PFSK-1 (cell line): ENCODE results near the gene THSD4.

ENCODE experiments used
- FOXP2 ChIP-seq: optimal IDR thresholded peaks from 2 replicates; pipeline ENCODE3; 2011; ENCODE audit warnings: borderline replicate concordance, control low read depth, inconsistent platforms; ENCODE audit not compliant: insufficient read depth; ENCODE audit errors: extremely low read length, extremely low read depth
- POLR2AphosphoS5 ChIP-seq: IDR thresholded peaks from 2 replicates; pipeline ENCODE4 v1.6.1; 2012; ENCODE audit warnings: low read depth, mild to moderate bottlenecking, control low read depth, low read length, moderate library complexity
- SIN3A ChIP-seq: IDR thresholded peaks from 2 replicates; pipeline ENCODE4 v1.6.1; 2012; ENCODE audit warnings: mild to moderate bottlenecking, low read length, moderate library complexity, borderline replicate concordance; ENCODE audit not compliant: insufficient read depth
- TAF1 ChIP-seq: IDR thresholded peaks from 2 replicates; pipeline ENCODE4 v1.6.1; 2012; ENCODE audit warnings: low read length, control low read depth, borderline replicate concordance; ENCODE audit not compliant: insufficient read depth
- TF ChIP-seq, protein P1 (sequence below), 2 experiments: IDR thresholded peaks; 2 replicates each; pipeline versions ENCODE4 v1.6.1 to v1.8.0; 2011 to 2012; ENCODE audit warnings: low read depth in 2 of 2, low read length in 2 of 2, control low read depth in 1 of 2, inconsistent platforms in 1 of 2, mild to moderate bottlenecking in 1 of 2, moderate library complexity in 1 of 2; ENCODE audit not compliant: insufficient read depth in 1 of 2

Gene THSD4

DNA sequence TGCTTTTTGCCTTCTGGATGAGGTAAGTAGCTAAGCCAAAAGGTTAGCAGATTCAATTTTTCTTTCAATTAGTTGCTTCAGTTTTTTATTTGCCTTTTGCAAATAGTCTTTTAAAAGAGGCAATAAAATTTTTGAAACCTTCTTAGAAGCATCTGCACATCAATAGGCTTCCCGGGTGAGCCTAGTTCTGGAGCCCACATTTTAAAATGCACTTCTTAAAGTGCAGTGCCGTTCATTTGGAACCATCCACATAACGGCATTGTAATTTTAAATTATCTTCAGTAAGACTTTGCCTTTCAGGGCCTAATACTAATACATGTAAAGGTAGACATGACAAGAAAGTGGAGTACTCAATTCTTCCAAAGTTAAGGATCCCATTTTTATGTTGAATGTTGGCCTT, 269.2 kb downstream of the THSD4 start:
- TF ChIP-seq SIN3A (no peak), POLR2AphosphoS5 (no peak), TAF1 (no peak), FOXP2 (no peak)
- TF ChIP-seq, protein P1, sequence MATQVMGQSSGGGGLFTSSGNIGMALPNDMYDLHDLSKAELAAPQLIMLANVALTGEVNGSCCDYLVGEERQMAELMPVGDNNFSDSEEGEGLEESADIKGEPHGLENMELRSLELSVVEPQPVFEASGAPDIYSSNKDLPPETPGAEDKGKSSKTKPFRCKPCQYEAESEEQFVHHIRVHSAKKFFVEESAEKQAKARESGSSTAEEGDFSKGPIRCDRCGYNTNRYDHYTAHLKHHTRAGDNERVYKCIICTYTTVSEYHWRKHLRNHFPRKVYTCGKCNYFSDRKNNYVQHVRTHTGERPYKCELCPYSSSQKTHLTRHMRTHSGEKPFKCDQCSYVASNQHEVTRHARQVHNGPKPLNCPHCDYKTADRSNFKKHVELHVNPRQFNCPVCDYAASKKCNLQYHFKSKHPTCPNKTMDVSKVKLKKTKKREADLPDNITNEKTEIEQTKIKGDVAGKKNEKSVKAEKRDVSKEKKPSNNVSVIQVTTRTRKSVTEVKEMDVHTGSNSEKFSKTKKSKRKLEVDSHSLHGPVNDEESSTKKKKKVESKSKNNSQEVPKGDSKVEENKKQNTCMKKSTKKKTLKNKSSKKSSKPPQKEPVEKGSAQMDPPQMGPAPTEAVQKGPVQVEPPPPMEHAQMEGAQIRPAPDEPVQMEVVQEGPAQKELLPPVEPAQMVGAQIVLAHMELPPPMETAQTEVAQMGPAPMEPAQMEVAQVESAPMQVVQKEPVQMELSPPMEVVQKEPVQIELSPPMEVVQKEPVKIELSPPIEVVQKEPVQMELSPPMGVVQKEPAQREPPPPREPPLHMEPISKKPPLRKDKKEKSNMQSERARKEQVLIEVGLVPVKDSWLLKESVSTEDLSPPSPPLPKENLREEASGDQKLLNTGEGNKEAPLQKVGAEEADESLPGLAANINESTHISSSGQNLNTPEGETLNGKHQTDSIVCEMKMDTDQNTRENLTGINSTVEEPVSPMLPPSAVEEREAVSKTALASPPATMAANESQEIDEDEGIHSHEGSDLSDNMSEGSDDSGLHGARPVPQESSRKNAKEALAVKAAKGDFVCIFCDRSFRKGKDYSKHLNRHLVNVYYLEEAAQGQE (IDR thresholded peaks at IDR 0.05; ENCODE audit: insufficient read depth in 1 of 2, low read depth in 2 of 2, low read length in 2 of 2): no peak

DNA sequence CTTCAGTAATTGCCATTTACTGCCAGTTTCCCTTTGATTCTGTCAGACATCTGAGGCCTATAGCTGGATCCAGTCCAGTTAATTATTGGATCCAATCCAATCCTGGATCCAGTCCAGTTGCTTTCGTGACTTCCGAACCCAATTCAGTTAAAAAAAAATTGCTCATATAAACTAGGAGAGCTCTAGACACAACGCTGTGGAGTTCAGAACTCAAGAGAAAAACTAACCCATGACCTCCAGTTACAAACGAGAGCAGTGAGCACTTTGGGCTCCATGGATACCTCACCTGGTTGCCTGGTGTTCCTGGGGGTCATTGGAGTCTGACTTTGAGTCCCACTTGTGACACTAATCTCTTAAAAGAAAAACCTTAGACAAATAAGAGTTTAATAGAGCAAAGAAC, 269.8 kb downstream of the THSD4 start:
- TF ChIP-seq TAF1 (no peak), FOXP2 (no peak), POLR2AphosphoS5 (no peak), SIN3A (no peak)
- TF ChIP-seq, protein P1 (IDR thresholded peaks at IDR 0.05; ENCODE audit: insufficient read depth in 1 of 2, low read depth in 2 of 2, low read length in 2 of 2): no peak

DNA sequence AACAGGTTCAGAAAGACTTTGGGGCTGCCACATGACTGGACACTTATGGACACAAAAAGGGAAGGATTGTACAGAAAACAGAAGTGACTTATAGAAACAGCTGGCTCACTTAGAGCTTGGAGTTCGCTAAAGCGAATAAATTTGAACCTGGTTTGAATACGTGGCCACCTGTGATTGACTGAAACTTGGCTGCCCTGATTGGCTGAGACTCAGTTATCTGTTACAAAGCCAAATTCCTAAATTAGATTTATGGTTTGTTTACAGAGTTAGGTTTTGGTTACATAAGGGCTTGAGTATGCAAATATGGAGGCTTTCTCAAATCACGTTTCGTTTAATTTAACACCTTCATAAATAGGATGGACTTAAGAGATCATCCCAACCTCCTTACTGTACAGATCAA, 270.2 kb downstream of the THSD4 start:
- TF ChIP-seq FOXP2: no peak
- TF ChIP-seq, protein P1 (IDR thresholded peaks at IDR 0.05; ENCODE audit: insufficient read depth in 1 of 2, low read depth in 2 of 2, low read length in 2 of 2): no peak
- TF ChIP-seq SIN3A: no peak
- no peak for TF ChIP-seq TAF1
- no peak for TF ChIP-seq POLR2AphosphoS5

DNA sequence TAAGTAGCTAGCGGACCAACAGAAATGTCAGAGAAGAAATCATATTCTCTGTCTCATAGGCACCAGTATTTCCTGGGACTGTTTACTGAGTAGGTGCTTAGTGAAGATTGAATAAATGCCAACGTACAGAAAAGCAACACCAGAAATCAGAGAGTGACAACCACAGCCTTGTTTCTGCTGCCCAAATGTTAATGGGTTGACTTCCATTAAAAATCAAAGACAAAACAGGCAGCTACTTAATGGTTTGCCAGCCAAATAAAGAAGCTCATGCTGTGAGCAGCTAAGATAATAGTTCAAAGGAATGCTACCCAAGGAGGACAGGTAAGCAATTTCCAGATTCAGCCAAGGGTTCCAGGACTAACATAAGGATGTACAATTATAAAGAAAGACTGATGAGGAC, 270.7 kb downstream of the THSD4 start:
- TF ChIP-seq TAF1: no peak
- TF ChIP-seq POLR2AphosphoS5: no peak
- no peak for TF ChIP-seq FOXP2
- TF ChIP-seq, protein P1 (IDR thresholded peaks at IDR 0.05; ENCODE audit: insufficient read depth in 1 of 2, low read depth in 2 of 2, low read length in 2 of 2): no peak
- TF ChIP-seq SIN3A: no peak

DNA sequence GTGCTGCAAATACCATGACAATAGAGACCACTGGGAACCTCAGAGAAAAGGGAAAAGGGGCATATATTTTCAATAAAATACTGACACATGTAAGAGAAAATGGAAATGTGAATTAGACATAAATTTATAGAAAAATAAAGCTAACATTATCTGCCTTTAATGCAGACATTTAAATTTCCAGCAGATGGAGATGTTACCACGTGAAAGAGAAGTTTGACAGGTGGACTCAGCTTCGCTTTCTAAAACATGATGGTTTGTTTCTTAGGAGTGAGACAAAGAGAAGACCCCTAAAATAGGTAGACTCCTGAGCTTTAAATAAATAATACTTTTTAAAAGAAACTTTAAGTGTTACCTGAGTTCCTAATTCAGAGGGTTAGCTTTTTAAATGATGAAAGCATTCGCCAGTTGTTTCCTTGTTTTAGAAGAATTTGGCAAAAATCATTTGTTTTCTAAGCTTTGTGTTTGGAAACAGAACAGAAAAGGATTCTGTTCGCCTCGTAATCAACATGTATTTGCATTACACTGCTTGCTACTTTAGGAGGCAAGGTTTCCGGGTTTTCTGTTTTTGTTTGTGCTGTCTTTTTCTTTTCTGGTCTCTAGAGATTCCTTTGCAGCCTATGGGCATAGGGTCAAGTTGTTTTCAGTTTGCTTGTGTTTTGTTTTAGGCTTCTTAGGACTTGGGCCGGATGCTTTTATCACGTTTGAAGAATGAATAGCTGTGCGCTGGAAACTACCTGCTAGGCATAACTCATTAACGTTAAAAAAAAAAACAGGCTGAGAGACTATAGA, 271.4 kb downstream of the THSD4 start:
- TF ChIP-seq FOXP2: no peak
- TF ChIP-seq SIN3A: no peak
- TF ChIP-seq POLR2AphosphoS5: no peak
- TF ChIP-seq, protein P1 (IDR thresholded peaks at IDR 0.05; ENCODE audit: insufficient read depth in 1 of 2, low read depth in 2 of 2, low read length in 2 of 2): no peak
- no peak for TF ChIP-seq TAF1
